Suprapubic skin (tissue), 4 donors: ENCODE data around the gene ZNF888. TPM values are rescaled to one million over a fixed set of nuclear protein-coding genes. Genes with fewer than 3 reads are reported as not detected.
"Not testable (repeated sequence)": the region's sequence is repeated elsewhere in the genome, so short reads cannot be mapped to it uniquely, and the experiment has no call there.

ENCODE experiments used
- DNase-seq, 2 donors: peaks; one replicate each; pipeline ENCODE4 v3.0.0-alpha.2; 2019; ENCODE audit warnings: low spot score in 2 of 2
- H3K27ac ChIP-seq: fragments of 200-600 bp; sonication (generic); one replicate; pipeline ENCODE4 v1.5.1; 2019
- H3K27me3 ChIP-seq: fragments of 200-600 bp; sonication (generic); one replicate; pipeline ENCODE4 v1.5.1; 2019
- H3K36me3 ChIP-seq: fragments of 200-600 bp; sonication (generic); one replicate; pipeline ENCODE4 v1.5.1; 2019
- H3K4me1 ChIP-seq: fragments of 200-600 bp; sonication (generic); one replicate; pipeline ENCODE4 v1.5.1; 2019
- H3K4me3 ChIP-seq: fragments of 200-600 bp; sonication (generic); one replicate; pipeline ENCODE4 v1.5.1; 2019; ENCODE audit warnings: mild to moderate bottlenecking
- H3K9me3 ChIP-seq: fragments of 200-600 bp; sonication (generic); one replicate; pipeline ENCODE4 v1.5.1; 2019
- CTCF ChIP-seq, 2 donors: fragments of 200-600 bp in 1 of 2; fragments of 450-650 bp in 1 of 2; sonication (generic) in 1 of 2; IDR thresholded peaks; one replicate each; pipeline ENCODE4 v1.5.1; 2016 to 2019; ENCODE audit warnings: antibody characterized with exemption in 2 of 2, mild to moderate bottlenecking in 1 of 2, moderate library complexity in 1 of 2
- EP300 ChIP-seq: sonication (generic); formaldehyde crosslinking; IDR thresholded peaks from one replicate; pipeline ENCODE4 v1.6.1; 2017; ENCODE audit warnings: antibody characterized with exemption
- POLR2A ChIP-seq, 2 donors: fragments of 450-650 bp; IDR thresholded peaks; one replicate each; pipeline ENCODE4 v1.6.1; 2017; ENCODE audit warnings: antibody characterized with exemption in 2 of 2, mild to moderate bottlenecking in 2 of 2, moderate library complexity in 2 of 2
- POLR2AphosphoS5 ChIP-seq, 3 donors: sonication (generic); formaldehyde crosslinking; IDR thresholded peaks; one replicate each; pipeline ENCODE4 v1.6.1; 2017; ENCODE audit warnings: antibody characterized with exemption in 3 of 3
- WGBS: methylation state at CpG from one replicate; pipeline ENCODE4 v1.1.5; 2018; 5-methylcytosine and 5-hydroxymethylcytosine counted together
- total RNA-seq, 4 donors: library from RNA; depleted of rRNA; stranded (reverse); fragments of >200 nt; gene quantifications; one replicate each; pipeline ENCODE4 v1.1.0, GENCODE V29; 2016

ZNF888 gene
- total RNA-seq, 4 donors from 2014 or later = 3.5 to 5.3 (median 4.5) TPM

- WGBS = 93% methylated on average over 1 of the region's 1 CpG
- TF ChIP-seq EP300 = no peak
- TF ChIP-seq POLR2A (IDR thresholded peaks at IDR 0.05) = no peak
- TF ChIP-seq CTCF (IDR thresholded peaks at IDR 0.05) = no peak
- no peak for TF ChIP-seq POLR2AphosphoS5 (IDR thresholded peaks at IDR 0.05)
- no peak overlapping the region for H3K27ac ChIP-seq
- peaks cover 44% of the 10 kb centered on the region for H3K36me3 ChIP-seq
- H3K9me3 ChIP-seq = peaks cover 47% of the 10 kb centered on the region
- no peaks in the 10 kb centered on the region for H3K4me1 ChIP-seq
- no peaks in the 10 kb centered on the region for H3K27me3 ChIP-seq
- H3K4me3 ChIP-seq = no peak overlapping the region
- no peak for DNase-seq
These were observed 26.2 kb upstream of the ZNF888 start for GRCh38 chr19:52949422-52949821.

GRCh38 chr19:52948025-52948770, 25.0 kb upstream of the ZNF888 start:
- DNase-seq = peak in 1 of 2 donors; percentile 2
- Histone ChIP-seq H3K27me3 (no peaks in the 10 kb centered on the region), H3K4me1 (peaks cover 4% of the 10 kb centered on the region), H3K4me3 (no peak overlapping the region), H3K36me3 (peaks cover 36% of the 10 kb centered on the region), H3K9me3 (peaks cover 47% of the 10 kb centered on the region), H3K27ac (no peak overlapping the region)
- TF ChIP-seq CTCF (IDR thresholded peaks at IDR 0.05) (no peak), POLR2AphosphoS5 (IDR thresholded peaks at IDR 0.05) (no peak), POLR2A (IDR thresholded peaks at IDR 0.05) (no peak), EP300 (no peak)
- WGBS = 92% methylated on average over 13 of the region's 13 CpGs

- 36% methylated on average over 35 of the region's 39 CpGs for WGBS
- TF ChIP-seq EP300 (no peak), POLR2AphosphoS5 (IDR thresholded peaks at IDR 0.05) (no peak), CTCF (IDR thresholded peaks at IDR 0.05) (no peak), POLR2A (IDR thresholded peaks at IDR 0.05) (no peak)
- Histone ChIP-seq H3K27me3 (no peaks in the 10 kb centered on the region), H3K27ac (no peak overlapping the region), H3K36me3 (peaks cover 20% of the 10 kb centered on the region), H3K4me1 (peaks cover 10% of the 10 kb centered on the region), H3K9me3 (peaks cover 41% of the 10 kb centered on the region), H3K4me3 (no peak overlapping the region)
- peak in 1 of 2 donors; percentile 72 for DNase-seq
These were observed 23.4 kb upstream of the ZNF888 start for GRCh38 chr19:52946322-52947310.

GRCh38 chr19:52945652-52946321, 22.6 kb upstream of the ZNF888 start:
- Histone ChIP-seq H3K4me3 (no peak overlapping the region), H3K36me3 (peaks cover 11% of the 10 kb centered on the region), H3K27me3 (no peaks in the 10 kb centered on the region), H3K27ac (no peak overlapping the region), H3K9me3 (peaks cover 38% of the 10 kb centered on the region), H3K4me1 (peaks cover 18% of the 10 kb centered on the region)
- TF ChIP-seq POLR2A (IDR thresholded peaks at IDR 0.05) = no peak
- no peak for TF ChIP-seq CTCF (IDR thresholded peaks at IDR 0.05)
- 69% methylated on average over 23 of the region's 24 CpGs for WGBS
- DNase-seq = peak in 1 of 2 donors; percentile 57

- DNase-seq = peak in 1 of 2 donors; percentile 40
- 77% methylated on average over 17 of the region's 17 CpGs for WGBS
- H3K4me1 ChIP-seq = peaks cover 18% of the 10 kb centered on the region
- H3K4me3 ChIP-seq, H3K27ac ChIP-seq, H3K36me3 ChIP-seq, H3K27me3 ChIP-seq: not testable (repeated sequence)
- H3K9me3 ChIP-seq = peaks cover 29% of the 10 kb centered on the region
These were observed 21.7 kb upstream of the ZNF888 start for GRCh38 chr19:52944703-52945493.
